OCI-LY7 (cell line): ENCODE measurements around the gene PSMD4. TPM values are rescaled to one million over a fixed set of nuclear protein-coding genes. Genes with fewer than 3 reads are reported as not detected.
"Not testable (repeated sequence)": the region's sequence is repeated elsewhere in the genome, so short reads cannot be mapped to it uniquely, and the experiment has no call there.

ENCODE experiments used
- Bru-seq: library from RNA; stranded (reverse); fragments of 400-500 nt; gene quantifications from one replicate; lab custom pipeline; 2021; lab: Mats Ljungman, UMichigan
- BruChase-seq, 2 experiments: library from RNA; stranded (reverse); fragments of 400-500 nt; gene quantifications; one replicate each; lab custom pipeline; 2021; lab: Mats Ljungman, UMichigan
- BruUV-seq: library from RNA; stranded (reverse); fragments of 400-500 nt; replicated peaks from 2 replicates; lab custom pipeline; 2021; lab: Mats Ljungman, UMichigan
- CTCF ChIA-PET: fragments of 300-600 bp; sonication (Branson Sonifier 250); formaldehyde crosslinking; loops from one replicate; lab custom pipeline; 2022; ENCODE audit warnings: antibody characterized with exemption; ENCODE audit not compliant: unreplicated experiment; lab: Charles Lee
- POLR2A ChIA-PET: fragments of 300-600 bp; sonication (Branson Sonifier 250); formaldehyde crosslinking; loops from one replicate; lab custom pipeline; 2022; ENCODE audit warnings: antibody characterized with exemption; lab: Charles Lee
- DNase-seq: peaks from one replicate; pipeline ENCODE4 v3.0.0-alpha.2; 2015; ENCODE audit warnings: low spot score
- H2AFZ ChIP-seq: fragments of 200-600 bp; sonication (generic), shearing (Covaris generic); 2 replicates; pipeline ENCODE4 v1.6.1; 2014; ENCODE audit warnings: mild to moderate bottlenecking, antibody characterized with exemption, low read length, moderate library complexity
- H3K27ac ChIP-seq: fragments of 200-600 bp; sonication (generic); 2 replicates; pipeline ENCODE4 v1.5.1; 2014; ENCODE audit warnings: mixed run types, low read depth, mild to moderate bottlenecking, moderate library complexity, low read length, inconsistent platforms; ENCODE audit not compliant: poor library complexity, severe bottlenecking
- H3K36me3 ChIP-seq: fragments of 200-600 bp; sonication (generic); 2 replicates; pipeline ENCODE4 v1.6.1; 2014; ENCODE audit warnings: mild to moderate bottlenecking, antibody characterized with exemption, low read length, moderate library complexity, mixed read lengths; ENCODE audit not compliant: insufficient read depth
- H3K4me1 ChIP-seq: fragments of 200-600 bp; sonication (generic); 2 replicates; pipeline ENCODE4 v1.5.1; 2014; ENCODE audit warnings: mild to moderate bottlenecking, low read length; ENCODE audit not compliant: insufficient read depth, poor library complexity, severe bottlenecking
- H3K4me2 ChIP-seq: fragments of 200-600 bp; sonication (generic); 2 replicates; pipeline ENCODE4 v1.6.1; 2014; ENCODE audit warnings: mild to moderate bottlenecking, low read length
- H3K4me3 ChIP-seq: fragments of 200-600 bp; sonication (generic); 2 replicates; pipeline ENCODE4 v1.5.1; 2014; ENCODE audit warnings: mild to moderate bottlenecking, low read depth, low read length; ENCODE audit not compliant: poor library complexity, severe bottlenecking
- H3K79me2 ChIP-seq: fragments of 200-600 bp; sonication (generic); 2 replicates; pipeline ENCODE4 v1.6.1; 2016; ENCODE audit warnings: low read depth, mild to moderate bottlenecking, low read length, moderate library complexity, mixed read lengths; ENCODE audit not compliant: insufficient read depth
- H3K9me2 ChIP-seq: fragments of 200-600 bp; sonication (generic); 2 replicates; pipeline ENCODE4 v1.6.1; 2016; ENCODE audit warnings: mild to moderate bottlenecking, low read length, mixed read lengths; ENCODE audit not compliant: insufficient read depth
- H3K9me3 ChIP-seq: fragments of 200-600 bp; sonication (generic); 2 replicates; pipeline ENCODE4 v1.6.1; 2014; ENCODE audit warnings: mild to moderate bottlenecking, mixed run types, low read length, mixed read lengths
- H4K20me1 ChIP-seq: fragments of 200-600 bp; sonication (generic); 2 replicates; pipeline ENCODE4 v1.6.1; 2014; ENCODE audit warnings: mild to moderate bottlenecking, antibody characterized with exemption, low read length, moderate library complexity, mixed read lengths; ENCODE audit not compliant: insufficient read depth
- CTCF ChIP-seq: fragments of 200-600 bp; sonication (generic); conservative IDR thresholded peaks from 2 replicates; pipeline ENCODE4 v1.5.1; 2014; ENCODE audit warnings: mild to moderate bottlenecking, antibody characterized with exemption, low read length, moderate library complexity, mixed read lengths
- EZH2phosphoT487 ChIP-seq: fragments of 200-600 bp; sonication (generic); IDR thresholded peaks from 2 replicates; pipeline ENCODE4 v1.6.1; 2018; ENCODE audit warnings: low read depth, borderline replicate concordance, mild to moderate bottlenecking, mixed run types, antibody characterized with exemption, low read length, moderate library complexity, mixed read lengths
- intact Hi-C: fragments of 100-400 bp; cut with micrococcal nuclease; formaldehyde crosslinking; loops from one replicate; pipeline ENCODE4 v1.10.0; 2022; ENCODE audit not compliant: unreplicated experiment
- long read RNA-seq: library from polyadenylated mRNA; stranded (forward); transcript quantifications from one replicate; pipeline ENCODE4 v2.0.0, GENCODE V29; 2022
- total RNA-seq, 2 experiments: library from RNA; depleted of rRNA in 1 of 2; stranded (reverse); fragments of >200 nt in 1 of 2; shearing (Covaris generic) in 1 of 2; gene quantifications; 2 replicates each; pipeline ENCODE4 v1.2.3, GENCODE V29; 2014 to 2022

Gene PSMD4
- total RNA-seq (2014; rRNA removed; shearing (Covaris generic)) (118 and 134 TPM in 2 replicates), total RNA-seq (2022) (137 and 150 TPM in 2 replicates), Bru-seq, nascent RNA (percentile 75 among the genes with signal in this experiment), BruChase-seq, experiment 1, labeled RNA remaining after a 6-hour chase (percentile 85 among the genes with signal in this experiment), BruChase-seq, experiment 2, labeled RNA remaining after a 2-hour chase (percentile 82 among the genes with signal in this experiment)
- long read RNA-seq, transcript PSMD4-202 (10 exons, 1,350 nt), result major isoform, 235 of 282 reads
- long read RNA-seq, transcript PSMD4-201 (10 exons, 1,333 nt), result minor isoform, 17 of 282 reads
- long read RNA-seq, partial matches to known transcripts, result 6 of 282 reads
- long read RNA-seq, other reads (novel, unspliced or antisense), result 23 of 282 reads

GRCh38 chr1:151254217-151255213 lies at the start of gene PSMD4:
Gene PSMD4, plus strand, starts transcription at chr1:151254734. Its CDS starts 49 bp downstream, at chr1:151254783.
- H4K20me1 ChIP-seq, result no peaks in the 10 kb centered on the region
- H3K27ac ChIP-seq, result peak within 1 kb of the TSS; percentile 45
- POLR2A ChIA-PET, result interaction anchor here (0.6 to 1.7 kb wide), 13 partner anchors 9 to 131 kb away, joined by 3 to 9 read pairs (median 6); partner anchors contain the start of genes VPS72 and ZNF687
- peak within 1 kb of the TSS; percentile 82 for H3K4me2 ChIP-seq
- peaks cover 4% of the 10 kb centered on the region for H3K4me1 ChIP-seq
- no peaks in the 10 kb centered on the region for H3K9me3 ChIP-seq
- H3K79me2 ChIP-seq, result peaks cover 43% of the 10 kb centered on the region
- no TSS peak for BruUV-seq
- no peaks in the 10 kb centered on the region for H3K9me2 ChIP-seq
- TF ChIP-seq CTCF (no peak), EZH2phosphoT487 (no peak)
- H2AFZ ChIP-seq, result peak within 1 kb of the TSS; percentile 58; the same call in 1 of the 2 replicates
- DNase-seq, result peak; percentile 97
- H3K4me3 ChIP-seq, result peak within 1 kb of the TSS; percentile 90
- intact Hi-C loops, result loop anchor here (1.0 kb wide), 1 partner anchor 27 kb away; no protein-coding TSS in a partner anchor
- peaks cover 11% of the 10 kb centered on the region for H3K36me3 ChIP-seq
- CTCF ChIA-PET, result interaction anchor here (0.6 kb wide), 3 partner anchors 8 to 1370 kb away, joined by 4 to 6 read pairs (median 6); no protein-coding TSS in a partner anchor

GRCh38 chr1:151205381-151205965 lies 49.1 kb upstream of the PSMD4 start:
- Histone ChIP-seq H3K79me2 (peaks cover 86% of the 10 kb centered on the region), H3K36me3 (peaks cover 88% of the 10 kb centered on the region)
- H3K4me1 ChIP-seq, H3K9me3 ChIP-seq, H3K4me2 ChIP-seq, H3K4me3 ChIP-seq, BruUV-seq, H2AFZ ChIP-seq, POLR2A ChIA-PET, DNase-seq, H3K9me2 ChIP-seq, intact Hi-C loops, H4K20me1 ChIP-seq, CTCF ChIA-PET, H3K27ac ChIP-seq: not testable (repeated sequence)

- no peaks in the 10 kb centered on the region for H3K9me3 ChIP-seq
- no peak overlapping the region for H3K4me2 ChIP-seq
- H3K4me1 ChIP-seq, result no peaks in the 10 kb centered on the region
- H2AFZ ChIP-seq, result no peak overlapping the region
- ChIA-PET CTCF (no interaction called here), POLR2A (no interaction called here)
- peaks cover 78% of the 10 kb centered on the region for H3K36me3 ChIP-seq
- no peaks in the 10 kb centered on the region for H3K9me2 ChIP-seq
- DNase-seq, result no peak
- TF ChIP-seq EZH2phosphoT487 (no peak), CTCF (no peak)
- no peak overlapping the region for H3K4me3 ChIP-seq
- H3K79me2 ChIP-seq, result peaks cover 76% of the 10 kb centered on the region
- intact Hi-C loops, result no loop called here
- peaks cover 4% of the 10 kb centered on the region; the same call in 1 of the 2 replicates for H4K20me1 ChIP-seq
- BruUV-seq, result no TSS peak
- H3K27ac ChIP-seq, result no peak overlapping the region
Observed at GRCh38 chr1:151210830-151211229, 43.7 kb upstream of the PSMD4 start.
